K562 (cell line): Measurements from ENCODE around the gene KNG1. TPM values are rescaled to one million over a fixed set of nuclear protein-coding genes. Genes with fewer than 3 reads are reported as not detected.

Experiments used
- CBX2 ChIP-seq: fragments of 200-600 bp; sonication (generic); IDR thresholded peaks from one replicate; pipeline ENCODE4 v1.6.1; 2012; ENCODE audit warnings: mild to moderate bottlenecking, low read length, inconsistent platforms; ENCODE audit not compliant: insufficient read depth, poor library complexity, severe bottlenecking
- CREB3 ChIP-seq: fragments of 450-650 bp; conservative IDR thresholded peaks from 2 replicates; pipeline ENCODE4 v1.6.1; 2016; ENCODE audit warnings: missing genetic modification characterization, low read depth, mild to moderate bottlenecking, missing compliant biosample characterization, moderate library complexity
- CREBBP ChIP-seq: IDR thresholded peaks from one replicate; pipeline ENCODE4 v1.6.1; 2012; ENCODE audit warnings: low read depth, mild to moderate bottlenecking, control low read depth, inconsistent platforms, low read length
- HBP1 ChIP-seq: fragments of 450-650 bp; formaldehyde crosslinking; IDR thresholded peaks from 2 replicates; pipeline ENCODE4 v1.4.0; 2022; ENCODE audit warnings: missing genetic modification characterization
- HMGXB4 ChIP-seq: sonication (generic); formaldehyde crosslinking; IDR thresholded peaks from 2 replicates; pipeline ENCODE4 v1.8.1; 2023; ENCODE audit warnings: mild to moderate bottlenecking, missing genetic modification reagents
- HNRNPK ChIP-seq: fragments of 200-400 bp; formaldehyde crosslinking; IDR thresholded peaks from one replicate; pipeline ENCODE4 v1.6.1; 2018; ENCODE audit warnings: mild to moderate bottlenecking, low read depth, low read length; ENCODE audit not compliant: poor library complexity, severe bottlenecking
- MAFG ChIP-seq: fragments of 450-650 bp; conservative IDR thresholded peaks from 2 replicates; pipeline ENCODE4 v1.6.1; 2016; ENCODE audit warnings: missing genetic modification characterization, missing compliant biosample characterization
- MEIS2 ChIP-seq: fragments of 450-650 bp; IDR thresholded peaks from 2 replicates; pipeline ENCODE4 v1.6.1; 2014; ENCODE audit warnings: mild to moderate bottlenecking; ENCODE audit not compliant: partially characterized antibody
- NR2C2 ChIP-seq, 2 experiments: fragments of 200-800 bp in 1 of 2; sonication (Bioruptor generic) in 1 of 2; sonication (generic) in 1 of 2; formaldehyde crosslinking in 1 of 2; IDR thresholded peaks; 2 replicates each; pipeline versions ENCODE4 v1.6.1 to v1.8.0; 2016 to 2022; ENCODE audit warnings: mild to moderate bottlenecking in 1 of 2, missing compliant biosample characterization in 1 of 2, missing genetic modification characterization in 1 of 2, missing genetic modification reagents in 1 of 2
- OTX1 ChIP-seq: fragments of 450-650 bp; formaldehyde crosslinking; IDR thresholded peaks from 2 replicates; pipeline ENCODE4 v1.4.0; 2022; ENCODE audit warnings: mild to moderate bottlenecking
- POLR2AphosphoS2 ChIP-seq: IDR thresholded peaks from 2 replicates; pipeline ENCODE4 v1.6.1; 2012; ENCODE audit warnings: low read length, improper control_type of control experiment
- PPARD ChIP-seq: fragments of 250-450 bp; sonication (Bioruptor Pico); IDR thresholded peaks from 2 replicates; pipeline ENCODE4 v1.8.0; 2022; ENCODE audit warnings: inconsistent platforms, mild to moderate bottlenecking, moderate library complexity
- PRPF4 ChIP-seq: fragments of 200-400 bp; formaldehyde crosslinking; IDR thresholded peaks from one replicate; pipeline ENCODE4 v1.6.1; 2017; ENCODE audit warnings: low read length, low read depth, mild to moderate bottlenecking; ENCODE audit not compliant: insufficient read depth, poor library complexity, severe bottlenecking
- PTBP1 ChIP-seq: fragments of 200-400 bp; formaldehyde crosslinking; IDR thresholded peaks from 2 replicates; pipeline ENCODE4 v1.6.1; 2017; ENCODE audit warnings: low read depth, low read length
- RHOXF2B ChIP-seq: fragments of 250-450 bp; sonication (Bioruptor Pico); conservative IDR thresholded peaks from 2 replicates; pipeline ENCODE4 v1.5.1; 2021
- RUNX1 ChIP-seq: sonication (generic); IDR thresholded peaks from 2 replicates; pipeline ENCODE4 v1.6.1; 2016; ENCODE audit warnings: antibody characterized with exemption, low read depth
- SMAD3 ChIP-seq: fragments of 450-650 bp; formaldehyde crosslinking; conservative IDR thresholded peaks from 2 replicates; pipeline ENCODE4 v1.4.0; 2020; ENCODE audit warnings: mild to moderate bottlenecking
- SOX6 ChIP-seq: fragments of 450-650 bp; IDR thresholded peaks from 2 replicates; pipeline ENCODE4 v1.6.1; 2014; ENCODE audit warnings: mild to moderate bottlenecking
- TBL1XR1 ChIP-seq, 2 experiments: IDR thresholded peaks; 2 replicates each; pipeline ENCODE4 v1.6.1; 2012; ENCODE audit warnings: improper control_type of control experiment in 2 of 2, low read length in 2 of 2, mild to moderate bottlenecking in 1 of 2
- polyA plus RNA-seq, 8 experiments: library from polyadenylated mRNA; depleted of rRNA in 4 of 8; stranded (reverse) in 5 of 8; unstranded in 3 of 8; fragments of >200 nt; fragmentation: Nextera tagmentation in 2 of 8; fragmentation: Illumina TruSeq in 1 of 8; extraction: Ambion mirVana in 2 of 8; extraction: Trizol in 1 of 8; gene quantifications; 2 replicates each; pipeline versions ENCODE4 v1.2.1 to v1.2.3, GENCODE V29; 2011 to 2014; ENCODE audit warnings: inconsistent platforms in 1 of 8, missing spikeins in 1 of 8
- total RNA-seq, 7 experiments: library from RNA; depleted of rRNA in 6 of 7; stranded (reverse); fragments of >200 nt in 6 of 7; fragmentation: Illumina TruSeq in 2 of 7; extraction: Trizol in 2 of 7; gene quantifications; 2 replicates each; pipeline versions ENCODE4 v1.2.1 to v1.2.3, GENCODE V29; 2011 to 2021; ENCODE audit warnings: low replicate concordance in 1 of 7
- TF ChIP-seq, protein P1 (sequence below): sonication (generic); formaldehyde crosslinking; IDR thresholded peaks from 2 replicates; pipeline ENCODE4 v1.8.1; 2022; ENCODE audit warnings: missing genetic modification reagents

Gene KNG1
- total and polyA plus RNA-seq, 9 of the 15 experiments (the other 6 are each of a cell fraction or from before 2014, with no cell fraction given) = 0.09 TPM; not detected in 8

- TF ChIP-seq HMGXB4 (CRISPR knock-in tag) = no peak
- no peak for TF ChIP-seq HNRNPK
- TF ChIP-seq, protein P1, sequence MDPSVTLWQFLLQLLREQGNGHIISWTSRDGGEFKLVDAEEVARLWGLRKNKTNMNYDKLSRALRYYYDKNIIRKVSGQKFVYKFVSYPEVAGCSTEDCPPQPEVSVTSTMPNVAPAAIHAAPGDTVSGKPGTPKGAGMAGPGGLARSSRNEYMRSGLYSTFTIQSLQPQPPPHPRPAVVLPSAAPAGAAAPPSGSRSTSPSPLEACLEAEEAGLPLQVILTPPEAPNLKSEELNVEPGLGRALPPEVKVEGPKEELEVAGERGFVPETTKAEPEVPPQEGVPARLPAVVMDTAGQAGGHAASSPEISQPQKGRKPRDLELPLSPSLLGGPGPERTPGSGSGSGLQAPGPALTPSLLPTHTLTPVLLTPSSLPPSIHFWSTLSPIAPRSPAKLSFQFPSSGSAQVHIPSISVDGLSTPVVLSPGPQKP = no peak
- no peak for TF ChIP-seq SMAD3 (CRISPR knock-in tag)
- no peak for TF ChIP-seq PPARD (CRISPR knock-in tag)
- TF ChIP-seq CBX2 = no peak
- no peak for TF ChIP-seq SOX6
- TF ChIP-seq RHOXF2B (CRISPR knock-in tag) = no peak
- no peak for TF ChIP-seq CREB3 (tag)
- 0 out of 2 replicates have a peak, but pooled peaks have one; percentile 2 for TF ChIP-seq OTX1 (CRISPR knock-in tag)
- TF ChIP-seq PTBP1 = peak; percentile 8; the same call in 1 of the 2 replicates
- TF ChIP-seq NR2C2 (CRISPR knock-in tag; IDR thresholded peaks at IDR 0.05) = peak; percentile 69; the same call in 1 of the 2 replicates
- TF ChIP-seq NR2C2 (tag; IDR thresholded peaks at IDR 0.05) = no peak
- no peak for TF ChIP-seq MAFG (tag)
- peak; percentile 60; the same call in 1 of the 2 replicates for TF ChIP-seq POLR2AphosphoS2
- peak in 1 of 2 experiments; percentile 53; a peak in 1 of 4 replicates for TF ChIP-seq TBL1XR1 (IDR thresholded peaks at IDR 0.05; ENCODE audit: low read length in 2 of 2)
- no peak for TF ChIP-seq CREBBP
- no peak; the same call in 1 of the 2 replicates for TF ChIP-seq RUNX1
- peak; percentile 76 for TF ChIP-seq MEIS2
- TF ChIP-seq PRPF4 = peak; percentile 87
- 0 out of 2 replicates have a peak, but pooled peaks have one; percentile 65 for TF ChIP-seq HBP1 (CRISPR knock-in tag)
Measured at GRCh38 chr3:186783731-186784515, 66.8 kb downstream of the KNG1 start (continued).
